HG03520 (cell line): Measurements from ENCODE around the gene BEND4.
"Not testable (repeated sequence)": the region's sequence is repeated elsewhere in the genome, so short reads cannot be mapped to it uniquely, and the experiment has no call there.

Experiments
- ATAC-seq: cut with Tn5 transposase; IDR thresholded peaks from one replicate; pipeline ENCODE4 v1.9.1; 2021; ENCODE audit warnings: mild to moderate bottlenecking, moderate library complexity; ENCODE audit not compliant: unreplicated experiment

Gene BEND4

GRCh38 chr4:42152507-42153504 lies at the start of gene BEND4:
TSS of gene BEND4 (minus strand) at chr4:42152655. CDS start at chr4:42152143, 512 bp downstream.
- no peak for ATAC-seq

GRCh38 chr4:42197341-42197740 lies 44.9 kb upstream of the BEND4 start:
- ATAC-seq: no peak

GRCh38 chr4:42172921-42173320 lies 20.5 kb upstream of the BEND4 start:
- ATAC-seq: no peak

DNA sequence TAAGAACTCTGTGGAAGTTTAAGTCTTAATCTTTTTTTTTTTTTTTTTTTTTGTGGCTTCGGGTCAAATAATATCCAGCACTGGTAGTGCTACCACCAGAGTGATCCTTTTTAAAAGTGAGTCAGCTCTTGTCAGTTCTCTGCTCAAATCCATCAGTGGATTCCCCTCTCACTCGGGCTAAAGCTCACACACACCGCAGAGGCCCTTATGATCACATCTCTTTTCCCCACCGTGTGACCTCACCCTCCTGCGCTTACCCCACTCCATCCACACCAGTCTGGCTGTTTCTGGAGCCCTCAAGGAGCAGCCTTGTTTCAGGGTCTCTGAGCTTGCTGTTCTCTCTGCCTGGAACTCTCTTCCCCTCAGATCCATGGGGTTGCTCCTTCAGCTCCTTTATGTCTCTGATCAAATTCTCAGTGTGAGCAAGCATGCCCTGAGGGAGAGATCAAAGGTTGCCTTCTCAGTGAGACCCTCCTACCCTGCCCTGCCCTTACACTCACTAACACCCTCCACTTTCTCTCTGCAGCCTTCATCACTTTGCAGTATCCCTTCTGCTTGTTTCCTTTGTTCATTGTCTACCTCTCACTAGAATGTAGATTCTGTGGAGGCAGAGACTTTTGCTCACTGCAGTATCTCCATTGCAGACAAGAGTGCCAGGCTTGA lies 19.8 kb upstream of the BEND4 start:
- no peak for ATAC-seq

DNA sequence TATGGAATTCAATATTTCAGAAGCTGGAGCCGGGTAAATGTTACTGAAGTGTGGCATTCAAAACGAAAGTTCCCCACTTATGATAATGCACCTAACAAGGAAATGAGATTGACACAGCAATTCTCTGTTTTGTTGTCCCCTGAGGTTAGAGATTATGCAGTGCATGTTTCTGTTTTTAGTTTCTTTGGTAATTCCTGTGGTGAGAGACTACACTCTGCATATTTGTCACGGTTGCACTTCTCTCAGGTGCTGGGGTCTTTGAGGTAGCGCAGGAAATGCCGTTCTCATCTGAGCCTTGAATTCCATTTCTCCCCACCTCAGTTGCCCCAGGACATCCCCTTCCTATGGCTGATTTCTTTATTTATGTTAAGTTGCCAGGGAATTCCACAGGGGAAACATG lies 15.3 kb upstream of the BEND4 start:
- ATAC-seq: peak; percentile 100

- ATAC-seq: not testable (repeated sequence)
These were observed 13.7 kb upstream of the BEND4 start for GRCh38 chr4:42166186-42166585.

- no peak for ATAC-seq
These were observed 7.0 kb upstream of the BEND4 start for GRCh38 chr4:42159271-42160001.

DNA sequence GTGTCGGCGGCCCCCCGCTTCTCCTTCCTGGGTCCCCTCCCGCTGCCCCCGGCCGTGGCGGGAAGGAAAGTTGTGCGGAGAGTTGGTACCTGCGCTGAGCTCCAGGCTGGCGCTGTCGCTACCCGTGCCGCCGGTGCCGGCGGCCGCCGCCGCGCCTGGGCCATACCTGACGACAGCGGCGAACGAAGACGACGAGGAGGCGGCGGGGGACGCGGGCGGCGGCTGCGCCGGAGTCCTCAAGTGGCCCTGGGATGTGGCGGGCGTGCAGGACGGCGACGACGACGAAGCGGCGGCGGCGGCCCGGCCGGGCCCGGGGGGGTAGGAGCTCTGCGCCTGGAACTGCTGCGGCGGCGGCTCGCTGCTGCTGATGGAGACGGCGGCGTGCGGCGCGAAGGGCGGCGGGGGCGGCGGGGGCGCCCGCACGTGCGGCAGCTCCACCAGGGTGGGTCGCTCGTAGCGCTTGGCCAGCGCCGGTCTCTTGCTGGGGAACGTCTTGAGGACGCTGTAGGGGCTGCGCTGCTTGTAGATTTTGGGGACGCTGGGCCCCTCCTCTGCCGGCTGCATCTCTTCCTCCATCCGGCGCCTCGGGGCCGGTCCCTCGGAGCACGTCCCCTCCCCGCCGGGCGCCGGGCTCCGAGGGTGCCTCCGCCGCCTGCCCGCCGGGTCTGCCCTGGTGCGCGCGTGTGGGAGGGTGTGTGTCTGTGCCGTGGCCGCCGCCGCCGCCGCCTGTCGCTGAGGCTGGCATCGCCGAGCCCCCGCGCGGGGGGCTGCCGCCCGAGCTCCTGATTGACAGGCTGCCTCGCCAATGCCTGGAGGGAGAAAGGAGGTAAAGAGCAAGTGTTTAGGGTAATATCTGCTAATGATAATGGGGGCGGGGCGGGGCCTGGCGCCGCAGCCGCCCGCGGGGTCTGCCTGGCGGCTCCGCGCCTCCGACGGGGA lies 618 bp downstream of the BEND4 start:
- ATAC-seq: peak; percentile 49

- peak; percentile 35 for ATAC-seq
These were observed 1.5 kb downstream of the BEND4 start for GRCh38 chr4:42150653-42151567.

DNA sequence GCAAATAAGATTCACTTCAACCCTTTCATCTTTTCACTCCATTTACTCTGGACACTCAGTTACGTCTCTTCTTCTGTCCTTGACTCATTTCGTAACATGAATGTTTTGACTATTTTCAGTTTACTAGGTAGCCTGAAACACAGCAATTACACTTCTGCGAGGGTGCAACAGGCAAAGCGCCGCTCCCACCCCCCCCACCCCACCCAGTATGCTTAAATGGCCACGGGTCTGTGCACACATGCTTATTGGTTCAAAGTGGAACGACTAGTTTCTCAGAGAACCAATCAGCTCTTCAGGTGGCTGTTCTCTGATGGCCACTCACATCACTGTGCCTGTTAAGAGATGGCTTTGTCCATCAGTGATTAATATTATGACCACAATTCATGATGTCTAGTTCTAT lies 3.5 kb downstream of the BEND4 start:
- no peak for ATAC-seq

DNA sequence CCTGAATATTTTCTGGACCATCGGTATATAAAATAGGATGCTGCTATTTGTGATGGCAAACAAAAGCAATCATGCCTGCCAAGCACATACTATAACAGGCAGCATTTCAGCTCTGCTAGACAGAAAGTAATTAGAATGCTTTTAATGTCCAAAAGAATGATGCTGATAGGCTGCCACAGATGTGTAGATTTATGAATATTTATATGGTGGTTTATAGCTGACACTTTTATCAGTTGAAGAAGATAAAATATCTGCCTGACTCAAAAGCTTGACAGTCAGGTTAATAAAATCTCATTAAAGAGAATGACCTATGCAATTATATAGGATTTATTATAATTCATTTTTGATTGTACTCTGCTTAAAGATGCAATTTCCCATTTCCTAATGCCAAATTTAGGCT lies 4.0 kb downstream of the BEND4 start:
- ATAC-seq: no peak

GRCh38 chr4:42144028-42144427 lies 8.4 kb downstream of the BEND4 start:
- no peak for ATAC-seq

DNA sequence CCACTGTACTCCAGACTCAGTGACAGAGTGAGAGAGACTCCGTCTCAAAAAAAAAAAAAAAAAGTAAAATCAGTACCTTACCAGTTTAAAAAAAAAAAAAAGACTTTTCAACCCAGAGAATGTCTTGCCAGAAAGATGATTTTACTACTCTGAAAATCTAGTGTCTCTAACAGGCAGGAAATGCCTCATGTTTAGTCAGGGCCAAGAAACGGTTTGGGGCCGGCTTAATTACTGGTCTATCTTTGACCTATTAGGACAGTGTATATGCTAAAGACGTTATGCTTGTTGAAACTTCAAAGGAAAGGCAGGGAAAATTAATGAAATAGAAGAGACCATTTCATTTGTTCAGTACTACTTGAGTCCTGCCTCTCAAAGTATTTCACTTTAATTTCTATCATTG lies 9.9 kb downstream of the BEND4 start:
- no peak for ATAC-seq

GRCh38 chr4:42136371-42136770 lies 16.1 kb downstream of the BEND4 start:
- no peak for ATAC-seq

GRCh38 chr4:42133006-42133405 lies 19.4 kb downstream of the BEND4 start:
- no peak for ATAC-seq

DNA sequence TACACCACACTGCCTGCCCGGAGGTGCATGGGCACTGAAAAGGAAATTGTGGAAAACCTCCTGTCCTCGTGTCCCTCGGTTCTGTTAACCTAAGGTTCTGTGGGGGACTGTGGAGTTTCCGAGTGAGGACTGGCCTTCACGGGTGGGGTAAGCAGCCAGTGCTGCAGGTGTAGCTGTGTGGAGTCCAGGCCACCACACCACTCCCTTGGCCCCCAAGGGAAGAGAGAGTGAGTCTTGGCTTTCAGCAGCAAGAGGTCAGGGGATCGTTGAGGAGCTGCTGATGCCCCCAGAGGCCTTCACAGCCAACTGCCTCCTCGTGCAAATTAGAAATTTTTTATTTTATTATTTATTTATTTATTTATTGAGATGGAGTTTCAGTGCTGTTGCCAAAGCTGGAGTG lies 20.4 kb downstream of the BEND4 start:
- ATAC-seq: no peak

- ATAC-seq: no peak
These were observed 29.3 kb downstream of the BEND4 start for GRCh38 chr4:42123071-42123644.

- no peak for ATAC-seq
These were observed 30.2 kb downstream of the BEND4 start for GRCh38 chr4:42122237-42122636.

DNA sequence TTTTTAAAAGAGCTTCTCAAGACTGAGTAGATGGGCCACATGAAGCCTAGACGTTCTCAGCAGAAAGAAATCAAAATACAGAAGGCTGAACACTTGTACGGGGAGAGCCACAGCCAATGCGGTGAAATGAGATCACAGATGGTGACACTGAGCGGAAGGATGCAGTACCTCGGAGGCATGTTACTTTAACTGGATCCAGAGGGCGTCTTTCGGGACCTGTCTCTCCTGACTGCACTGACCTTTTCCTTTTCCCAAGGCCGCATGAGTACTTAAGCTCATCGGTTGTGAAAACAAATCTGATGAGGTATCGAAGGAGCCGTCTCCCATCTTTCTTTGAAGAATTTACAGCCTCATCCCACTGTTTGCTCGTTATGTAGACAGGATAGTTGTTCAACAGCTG lies 32.6 kb downstream of the BEND4 start:
- ATAC-seq: no peak
